Immature natural killer cell (primary cell): ENCODE results near the gene FIGLA. TPM values are rescaled to one million over a fixed set of nuclear protein-coding genes. Genes with fewer than 3 reads are reported as not detected.

ENCODE experiments used
- DNase-seq, 3 donors: peaks; one replicate each; pipeline ENCODE4 v3.0.0; 2022; ENCODE audit warnings: mixed read lengths in 1 of 3
- H3K27ac Mint-ChIP-seq, 6 donors: one replicate each; pipeline ENCODE4 v1.8.0; 2020; ENCODE audit warnings: mixed read lengths in 6 of 6, mild to moderate bottlenecking in 5 of 6, inconsistent platforms in 4 of 6, moderate library complexity in 3 of 6
- H3K27me3 Mint-ChIP-seq, 3 donors: one replicate each; pipeline ENCODE4 v1.8.0; 2020 to 2021; ENCODE audit warnings: low read depth in 3 of 3, mild to moderate bottlenecking in 3 of 3, mixed read lengths in 3 of 3, moderate library complexity in 3 of 3, inconsistent platforms in 1 of 3
- H3K36me3 Mint-ChIP-seq, 3 donors: one replicate each; pipeline ENCODE4 v1.8.0; 2020; ENCODE audit warnings: mixed read lengths in 3 of 3, inconsistent platforms in 2 of 3, mild to moderate bottlenecking in 2 of 3
- H3K4me1 Mint-ChIP-seq, 2 donors: one replicate each; pipeline ENCODE4 v1.8.0; 2020; ENCODE audit warnings: inconsistent platforms in 2 of 2, mild to moderate bottlenecking in 2 of 2, mixed read lengths in 2 of 2, moderate library complexity in 1 of 2
- H3K4me3 Mint-ChIP-seq, 5 donors: one replicate each; pipeline ENCODE4 v1.8.0; 2020; ENCODE audit warnings: mild to moderate bottlenecking in 5 of 5, mixed read lengths in 5 of 5, inconsistent platforms in 3 of 5, moderate library complexity in 3 of 5
- H3K9me3 Mint-ChIP-seq, 6 donors: one replicate each; pipeline ENCODE4 v1.8.0; 2020; ENCODE audit warnings: mild to moderate bottlenecking in 6 of 6, mixed read lengths in 6 of 6, inconsistent platforms in 4 of 6, moderate library complexity in 3 of 6
- polyA plus RNA-seq, 3 donors: library from polyadenylated mRNA; unstranded; fragments of 300-500 nt; fragmentation: Illumina TruSeq; gene quantifications; one replicate each; pipeline ENCODE4 v1.2.3, GENCODE V29; 2021

The FIGLA gene
- polyA plus RNA-seq, 3 donors from 2014 or later: 0.53 TPM; not detected in 2

- Mint-ChIP-seq H3K27ac (peak overlapping the region in 1 of 6 donors; percentile 32), H3K4me1 (peaks cover 17% of the 10 kb centered on the region in 2 donors), H3K9me3 (peaks cover 0 to 2% (median 0%) of the 10 kb centered on the region in 6 donors), H3K27me3 (peaks cover 2 to 5% (median 3%) of the 10 kb centered on the region in 3 donors), H3K4me3 (no peak overlapping the region), H3K36me3 (no peaks in the 10 kb centered on the region)
- DNase-seq: no peak
These were observed 36.9 kb upstream of the FIGLA start for GRCh38 chr2:70827388-70827787.

GRCh38 chr2:70826696-70827350 is 36.4 kb upstream of the FIGLA start:
- Mint-ChIP-seq H3K9me3 (peaks cover 0 to 2% (median 0%) of the 10 kb centered on the region in 6 donors), H3K4me3 (no peak overlapping the region), H3K4me1 (peaks cover 18 to 20% of the 10 kb centered on the region in 2 donors), H3K27me3 (peaks cover 2 to 5% (median 3%) of the 10 kb centered on the region in 3 donors), H3K36me3 (no peaks in the 10 kb centered on the region), H3K27ac (peak overlapping the region in 1 of 6 donors; percentile 86)
- no peak for DNase-seq

GRCh38 chr2:70823249-70823648 is 32.8 kb upstream of the FIGLA start:
- H3K9me3 Mint-ChIP-seq: no peaks in the 10 kb centered on the region
- H3K36me3 Mint-ChIP-seq: no peaks in the 10 kb centered on the region
- DNase-seq: no peak
- H3K4me1 Mint-ChIP-seq: peaks cover 18 to 19% of the 10 kb centered on the region in 2 donors
- H3K27ac Mint-ChIP-seq: peak overlapping the region in 3 of 6 donors; percentile 69 to 84 (median 77)
- peaks cover 2 to 4% (median 2%) of the 10 kb centered on the region in 3 donors for H3K27me3 Mint-ChIP-seq
- H3K4me3 Mint-ChIP-seq: peak overlapping the region in 4 of 5 donors; percentile 15 to 80 (median 43)

GRCh38 chr2:70822843-70823242 is 32.4 kb upstream of the FIGLA start:
- peaks cover 18 to 19% of the 10 kb centered on the region in 2 donors for H3K4me1 Mint-ChIP-seq
- H3K4me3 Mint-ChIP-seq: peak overlapping the region; percentile 15 to 80 (median 62)
- H3K36me3 Mint-ChIP-seq: no peaks in the 10 kb centered on the region
- peaks cover 2 to 4% (median 4%) of the 10 kb centered on the region in 3 donors for H3K27me3 Mint-ChIP-seq
- peak overlapping the region in 4 of 6 donors; percentile 43 to 84 (median 73) for H3K27ac Mint-ChIP-seq
- H3K9me3 Mint-ChIP-seq: no peaks in the 10 kb centered on the region
- peak in 2 of 3 donors; percentile 9 to 36 for DNase-seq

GRCh38 chr2:70820499-70820898 is 30.1 kb upstream of the FIGLA start, which contains the start of gene CLEC4F:
Gene CLEC4F (minus strand): TSS chr2:70820599. CDS start chr2:70820523, 76 bp downstream.
- Mint-ChIP-seq H3K4me1 (peaks cover 17 to 18% of the 10 kb centered on the region in 2 donors), H3K27me3 (peaks cover 2 to 4% (median 3%) of the 10 kb centered on the region in 3 donors), H3K4me3 (no peak within 1 kb of the TSS), H3K36me3 (no peaks in the 10 kb centered on the region), H3K27ac (peak within 1 kb of the TSS in 2 of 6 donors; percentile 30 to 45), H3K9me3 (no peaks in the 10 kb centered on the region)
- no peak for DNase-seq

GRCh38 chr2:70817284-70817954 is 27.0 kb upstream of the FIGLA start:
- peaks cover 2 to 4% of the 10 kb centered on the region in 2 donors for H3K4me1 Mint-ChIP-seq
- no peaks in the 10 kb centered on the region for H3K9me3 Mint-ChIP-seq
- H3K27me3 Mint-ChIP-seq: peaks cover 0 to 5% (median 3%) of the 10 kb centered on the region in 3 donors
- no peak for DNase-seq
- no peak overlapping the region for H3K4me3 Mint-ChIP-seq
- peaks cover 0 to 3% (median 0%) of the 10 kb centered on the region in 3 donors for H3K36me3 Mint-ChIP-seq
- no peak overlapping the region for H3K27ac Mint-ChIP-seq

- H3K27me3 Mint-ChIP-seq: peaks cover 0 to 5% (median 3%) of the 10 kb centered on the region in 3 donors
These were observed 26.3 kb upstream of the FIGLA start for GRCh38 chr2:70816726-70817125.

GRCh38 chr2:70808983-70809958 is 18.8 kb upstream of the FIGLA start:
- H3K36me3 Mint-ChIP-seq: no peaks in the 10 kb centered on the region
- DNase-seq: no peak
- peaks cover 18 to 19% of the 10 kb centered on the region in 2 donors for H3K4me1 Mint-ChIP-seq
- no peaks in the 10 kb centered on the region for H3K9me3 Mint-ChIP-seq
- peak overlapping the region in 2 of 5 donors; percentile 7 to 19 for H3K4me3 Mint-ChIP-seq
- peaks cover 0 to 5% (median 2%) of the 10 kb centered on the region in 3 donors for H3K27me3 Mint-ChIP-seq
- peak overlapping the region in 2 of 6 donors; percentile 26 to 30 for H3K27ac Mint-ChIP-seq

More at GRCh38 chr2:70816726-70817125, 26.3 kb upstream of the FIGLA start:
- H3K9me3 Mint-ChIP-seq: no peaks in the 10 kb centered on the region
- H3K27ac Mint-ChIP-seq: no peak overlapping the region
- no peak overlapping the region for H3K4me3 Mint-ChIP-seq
- DNase-seq: no peak
- H3K4me1 Mint-ChIP-seq: peaks cover 0 to 1% of the 10 kb centered on the region in 2 donors
- peaks cover 0 to 3% (median 0%) of the 10 kb centered on the region in 3 donors for H3K36me3 Mint-ChIP-seq

- Mint-ChIP-seq H3K27ac (no peak overlapping the region), H3K4me1 (peaks cover 19 to 20% of the 10 kb centered on the region in 2 donors), H3K36me3 (no peaks in the 10 kb centered on the region), H3K9me3 (no peaks in the 10 kb centered on the region), H3K4me3 (no peak overlapping the region), H3K27me3 (peaks cover 2 to 5% (median 3%) of the 10 kb centered on the region in 3 donors)
- DNase-seq: no peak
These were observed 17.3 kb upstream of the FIGLA start for GRCh38 chr2:70807828-70808118.

GRCh38 chr2:70807102-70807827 is 16.8 kb upstream of the FIGLA start:
- Mint-ChIP-seq H3K27me3 (peaks cover 2 to 5% (median 3%) of the 10 kb centered on the region in 3 donors), H3K9me3 (no peaks in the 10 kb centered on the region), H3K36me3 (no peaks in the 10 kb centered on the region), H3K27ac (no peak overlapping the region), H3K4me1 (peaks cover 19 to 20% of the 10 kb centered on the region in 2 donors), H3K4me3 (no peak overlapping the region)
- DNase-seq: no peak

- no peak overlapping the region for H3K27ac Mint-ChIP-seq
- H3K4me3 Mint-ChIP-seq: peak overlapping the region in 1 of 5 donors; percentile 25
- no peak for DNase-seq
- no peaks in the 10 kb centered on the region for H3K9me3 Mint-ChIP-seq
- no peaks in the 10 kb centered on the region for H3K36me3 Mint-ChIP-seq
- H3K27me3 Mint-ChIP-seq: peaks cover 2 to 5% (median 3%) of the 10 kb centered on the region in 3 donors
- H3K4me1 Mint-ChIP-seq: peaks cover 19 to 20% of the 10 kb centered on the region in 2 donors
These were observed 16.2 kb upstream of the FIGLA start for GRCh38 chr2:70806620-70807019.

GRCh38 chr2:70806013-70806412 is 15.6 kb upstream of the FIGLA start:
- Mint-ChIP-seq H3K27me3 (peaks cover 2 to 6% (median 5%) of the 10 kb centered on the region in 3 donors), H3K4me3 (no peak overlapping the region)

More at GRCh38 chr2:70806013-70806412, 15.6 kb upstream of the FIGLA start:
- Mint-ChIP-seq H3K4me1 (peaks cover 19 to 20% of the 10 kb centered on the region in 2 donors), H3K9me3 (no peaks in the 10 kb centered on the region), H3K27ac (no peak overlapping the region), H3K36me3 (no peaks in the 10 kb centered on the region)
- DNase-seq: no peak
